Measurements from ENCODE around the gene CAMK4.
"Not testable (repeated sequence)": the region's sequence is repeated elsewhere in the genome, so short reads cannot be mapped to it uniquely, and the experiment has no call there.

Gene CAMK4

DNA sequence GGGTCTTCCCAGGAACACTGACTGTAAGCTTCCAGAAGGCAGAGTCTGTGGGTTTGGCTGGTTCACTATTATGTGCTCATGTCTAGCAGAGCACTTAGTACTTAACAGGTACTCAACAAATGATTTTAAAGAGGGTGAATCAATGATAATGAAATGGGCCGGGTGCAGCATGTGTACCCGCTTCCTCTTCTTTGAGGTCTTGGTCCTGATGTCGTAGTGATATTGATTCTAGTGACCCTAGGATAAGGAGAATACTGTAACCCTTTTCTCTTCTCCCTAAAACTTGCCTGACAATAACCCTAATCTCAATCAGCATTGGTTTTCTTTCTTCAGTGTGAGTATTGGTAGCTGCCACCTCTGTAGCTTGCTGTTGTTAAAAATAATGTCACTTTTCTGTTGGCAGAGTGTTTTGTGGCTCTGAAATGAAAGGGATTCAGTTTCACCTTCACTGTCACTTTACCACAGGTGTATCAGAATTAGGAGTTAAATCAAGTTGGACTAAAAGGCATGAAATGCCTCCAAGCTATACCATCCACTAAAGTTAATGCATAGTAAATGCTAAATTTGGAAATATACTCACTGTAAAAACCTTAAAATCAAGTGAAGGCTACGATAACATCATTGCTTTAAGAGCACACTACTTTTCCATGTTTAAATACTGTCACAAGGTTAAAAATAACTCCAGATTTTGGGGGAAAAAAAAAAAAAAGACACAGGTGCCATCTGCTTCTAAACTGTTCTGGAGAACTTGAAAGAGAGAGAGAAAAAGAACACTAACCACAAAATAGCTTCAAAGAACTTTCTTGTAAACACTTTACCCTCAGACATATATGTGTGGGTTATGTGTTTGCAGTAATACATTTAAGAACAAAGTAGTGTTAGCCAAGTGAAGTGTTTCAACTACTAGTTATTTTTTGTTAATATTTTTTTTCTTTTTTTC lies 6.0 kb downstream of the CAMK4 start:
- peak; percentile 15 for FAIRE-seq

DNA sequence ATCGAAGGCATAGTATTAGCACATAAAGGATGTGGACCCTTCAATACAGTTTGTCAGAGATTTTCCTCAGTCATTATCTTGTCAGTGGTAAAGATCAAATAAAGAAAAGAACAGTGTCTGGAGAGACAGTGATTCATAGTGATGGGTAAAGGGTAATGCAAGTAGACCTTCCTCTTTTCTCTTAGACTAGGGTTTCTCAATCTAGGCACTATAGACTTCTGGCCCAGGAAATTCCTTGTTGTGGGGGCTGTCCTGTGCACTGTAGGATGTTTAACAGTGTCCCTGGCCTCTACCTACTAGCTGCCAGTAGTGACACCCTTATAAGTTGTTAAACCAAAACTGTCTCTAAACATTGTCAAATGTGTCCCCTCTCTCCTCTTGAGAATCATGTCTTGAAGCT lies 6.9 kb downstream of the CAMK4 start:
- FAIRE-seq, result no peak

DNA sequence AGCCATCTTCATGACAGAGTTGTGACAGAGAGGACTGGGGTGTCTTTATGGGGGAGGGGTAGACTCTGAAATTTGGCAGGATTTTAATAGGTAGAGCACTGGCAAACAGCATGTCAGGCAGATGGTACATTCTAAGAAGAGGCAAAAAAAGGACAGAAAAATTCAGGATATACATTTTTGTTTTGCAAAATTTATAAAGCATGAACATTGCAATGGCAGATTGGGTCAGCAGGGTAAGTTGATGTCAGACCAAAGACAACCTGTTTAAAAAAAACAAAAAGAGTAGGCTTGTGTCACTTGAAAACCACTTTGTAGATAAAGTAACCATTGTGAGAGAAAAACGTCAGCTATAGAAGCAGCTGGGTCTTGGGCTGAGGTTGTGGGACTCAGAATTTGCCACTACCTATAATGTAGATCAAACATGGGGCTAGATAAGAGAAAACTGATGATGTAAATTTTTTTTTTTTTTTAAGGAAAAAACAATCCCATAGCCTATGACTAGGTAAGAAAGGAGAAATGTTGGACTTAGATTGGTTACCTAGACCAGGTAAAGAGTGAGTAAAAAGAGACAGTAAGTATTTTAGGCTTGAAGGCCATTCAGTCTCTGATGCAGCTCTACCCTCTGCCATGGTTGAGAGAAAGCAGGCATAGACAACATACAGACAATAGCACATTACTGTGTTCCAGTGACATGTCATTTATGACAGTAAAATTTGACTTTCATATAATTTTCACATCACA lies 8.3 kb downstream of the CAMK4 start:
- no peak for FAIRE-seq

DNA sequence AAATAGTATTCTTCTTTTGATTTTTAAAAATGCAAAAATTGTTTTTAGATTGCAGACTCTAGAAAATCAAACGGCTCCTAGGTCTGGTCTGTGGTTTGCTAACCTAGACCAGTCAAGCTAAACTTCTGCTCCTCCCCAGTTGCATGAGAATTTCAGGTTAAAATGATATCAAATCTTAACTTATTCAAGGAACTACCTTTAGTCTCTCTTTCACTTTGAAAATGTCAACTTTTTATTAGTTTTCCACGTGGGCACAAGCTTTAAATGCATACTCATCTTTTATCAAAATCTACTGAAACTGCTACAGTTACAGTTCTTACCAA lies 8.8 kb downstream of the CAMK4 start:
- FAIRE-seq, result no peak

DNA sequence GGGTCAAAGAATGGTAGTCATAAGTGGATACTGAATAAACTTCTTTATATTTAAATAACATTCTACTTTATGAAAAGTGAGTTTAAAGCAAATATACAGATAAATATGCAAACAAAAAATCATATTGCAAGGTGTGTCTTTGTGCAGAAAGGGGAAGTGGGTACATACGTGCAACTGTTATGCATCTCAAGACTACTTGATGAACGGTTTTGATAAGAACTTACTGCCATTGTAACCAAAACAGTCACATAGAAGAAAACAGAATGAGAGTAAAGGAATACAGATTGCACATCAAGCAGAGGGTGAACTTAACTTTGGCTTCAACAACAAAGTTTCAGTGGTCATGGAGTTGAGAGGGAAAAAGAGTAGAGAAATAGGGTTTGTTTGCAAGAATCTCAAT lies 9.9 kb downstream of the CAMK4 start:
- FAIRE-seq, result no peak

DNA sequence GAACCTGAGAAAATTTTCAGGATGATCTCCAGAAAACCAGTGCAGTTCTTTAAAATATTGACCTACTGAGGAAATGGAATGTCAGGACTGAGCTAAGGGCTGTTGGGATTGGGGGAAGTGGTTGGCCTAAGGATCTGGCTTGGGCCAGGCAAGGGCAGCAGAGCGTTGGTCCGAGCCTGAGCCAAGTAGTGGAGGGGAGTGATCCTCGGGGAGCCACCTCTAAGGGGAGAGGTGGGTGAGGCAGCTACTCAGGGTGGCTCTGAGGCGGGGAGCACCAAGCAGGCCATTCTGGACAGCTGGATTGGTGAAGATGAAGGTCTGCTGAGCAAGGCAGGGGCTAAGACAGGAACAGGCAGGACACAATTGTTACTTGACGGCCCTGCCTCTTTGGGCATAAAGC lies 11.5 kb downstream of the CAMK4 start:
- FAIRE-seq, result no peak

DNA sequence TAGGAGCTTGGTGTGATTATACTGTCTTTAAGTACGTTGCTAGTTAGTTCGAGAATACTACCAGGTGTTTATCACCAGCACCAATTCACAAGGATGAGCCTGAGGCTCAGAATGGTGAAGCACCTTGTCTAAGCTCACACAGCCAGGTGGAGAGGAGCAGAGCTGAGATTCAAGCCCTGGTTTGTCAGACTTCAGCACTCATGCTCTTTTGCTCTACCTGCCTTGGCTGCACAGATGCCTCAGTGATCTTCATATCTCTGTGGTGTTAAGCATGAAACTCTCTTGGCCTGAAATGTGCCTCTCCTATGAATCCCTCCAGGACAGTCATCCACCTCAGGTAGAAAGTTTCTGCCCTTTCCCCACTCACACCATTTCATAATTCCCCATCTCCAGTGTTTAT lies 12.2 kb downstream of the CAMK4 start:
- no peak for FAIRE-seq

DNA sequence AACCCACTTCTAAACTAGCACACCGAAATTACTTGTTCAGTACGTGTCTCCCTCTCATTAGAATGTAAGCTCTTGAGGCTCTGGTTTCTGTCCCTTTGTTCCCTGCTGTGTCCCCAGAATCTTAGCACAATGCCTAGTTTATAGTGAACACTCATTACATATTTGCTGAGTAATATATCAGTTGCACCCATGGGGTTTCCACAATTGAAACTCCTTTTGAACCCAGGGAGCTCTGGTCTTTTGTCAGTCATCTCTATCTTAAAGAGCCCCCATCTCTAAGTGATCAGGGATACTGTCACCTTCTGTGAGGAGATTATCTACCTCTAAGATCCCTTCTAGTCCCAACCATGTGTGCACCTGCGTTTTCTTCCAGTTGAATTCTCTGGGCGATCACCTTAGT lies 12.8 kb downstream of the CAMK4 start:
- no peak for FAIRE-seq

DNA sequence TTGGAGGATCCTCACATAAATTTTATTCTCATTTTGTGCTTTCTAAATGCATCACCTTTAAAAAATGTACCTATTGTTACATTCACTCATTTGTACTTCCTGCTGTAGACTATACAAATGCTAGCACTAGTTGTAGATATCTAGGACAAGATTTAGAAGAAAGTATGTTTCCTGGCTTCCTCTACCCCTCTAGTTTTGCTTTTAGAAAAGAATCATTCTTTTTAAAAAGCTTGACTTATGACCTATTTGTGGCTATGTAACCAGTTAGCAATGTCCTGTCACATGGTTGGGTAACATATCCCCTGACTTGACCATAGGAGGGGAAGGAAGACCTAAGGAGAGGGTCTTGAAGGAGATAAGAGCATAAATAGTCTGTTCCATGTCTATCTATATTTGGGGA lies 13.3 kb downstream of the CAMK4 start:
- no peak for FAIRE-seq

DNA sequence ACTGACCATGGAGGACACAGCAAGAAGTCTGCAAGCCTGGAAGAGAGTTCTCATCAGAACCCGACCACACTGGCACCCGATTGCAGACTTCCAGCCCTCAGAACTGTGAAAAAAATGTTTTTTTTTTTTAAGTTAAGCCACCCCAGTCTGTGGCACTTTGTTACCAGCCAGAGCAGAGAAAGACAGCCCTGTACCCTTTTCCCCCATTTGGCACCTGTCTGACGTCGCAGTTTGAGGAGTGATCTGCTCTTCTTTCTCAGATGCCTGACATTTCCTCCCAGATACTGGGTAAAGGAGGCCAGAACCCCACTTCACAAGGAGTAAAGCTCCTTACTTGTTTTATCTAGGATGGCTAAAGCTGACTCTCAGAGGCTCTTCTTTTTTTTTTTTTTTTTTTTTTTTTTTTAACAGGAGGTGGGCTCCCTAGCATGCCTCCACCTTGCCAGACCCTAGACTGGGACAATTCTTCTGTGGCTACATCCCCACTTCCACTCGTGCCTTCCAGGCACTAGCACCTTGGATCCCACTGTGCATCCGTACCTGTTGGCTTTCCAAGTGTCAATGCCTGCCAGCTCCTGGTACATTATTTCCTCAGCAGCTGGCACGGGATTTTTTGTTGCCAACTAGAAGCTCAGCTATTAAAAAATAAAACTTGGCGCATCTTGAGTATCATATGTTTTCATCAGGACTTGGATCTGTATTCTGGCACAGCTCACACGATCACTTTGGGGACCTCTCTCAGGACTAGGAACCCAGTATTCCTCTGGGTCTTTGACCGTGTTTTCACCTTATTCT lies 14.4 kb downstream of the CAMK4 start:
- no peak for FAIRE-seq

DNA sequence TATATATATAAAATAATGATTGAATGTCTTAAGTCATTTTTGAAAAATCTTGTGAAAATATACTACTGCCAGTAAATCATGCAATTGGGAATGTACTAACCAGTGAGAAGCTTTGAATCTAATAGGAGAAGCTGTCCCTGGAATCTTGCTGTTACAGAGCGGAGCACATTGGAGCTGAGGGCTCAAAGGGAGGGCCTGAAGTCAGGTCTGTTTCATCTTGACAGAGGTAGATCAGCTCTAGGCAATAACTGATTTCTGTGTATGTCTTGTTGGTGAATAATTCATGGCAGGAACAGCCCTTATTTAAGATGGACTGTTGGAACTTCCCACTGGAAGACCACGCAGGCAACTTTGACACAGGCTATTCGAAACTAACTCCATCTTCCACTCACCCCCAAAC lies 17.5 kb downstream of the CAMK4 start:
- no peak for FAIRE-seq

DNA sequence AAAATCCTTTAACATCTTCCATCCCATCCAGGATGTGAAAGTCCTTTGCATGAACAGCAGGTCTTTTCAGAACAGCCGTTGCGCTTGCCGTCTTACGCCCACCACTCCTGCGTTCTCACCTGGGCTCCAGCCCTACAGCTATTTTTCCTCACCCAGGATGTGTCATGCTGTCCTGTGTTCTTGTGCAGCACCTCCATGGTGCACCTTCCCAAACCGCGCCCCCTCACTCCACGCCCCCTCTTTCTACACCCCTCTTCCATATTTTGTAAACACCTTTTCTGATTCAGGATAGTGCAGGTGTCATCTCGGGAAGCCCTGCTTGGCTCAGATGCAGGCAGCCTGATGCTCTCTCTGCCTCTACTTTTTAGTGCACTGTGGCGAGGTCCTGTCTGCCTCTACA lies 18.4 kb downstream of the CAMK4 start:
- FAIRE-seq, result no peak

DNA sequence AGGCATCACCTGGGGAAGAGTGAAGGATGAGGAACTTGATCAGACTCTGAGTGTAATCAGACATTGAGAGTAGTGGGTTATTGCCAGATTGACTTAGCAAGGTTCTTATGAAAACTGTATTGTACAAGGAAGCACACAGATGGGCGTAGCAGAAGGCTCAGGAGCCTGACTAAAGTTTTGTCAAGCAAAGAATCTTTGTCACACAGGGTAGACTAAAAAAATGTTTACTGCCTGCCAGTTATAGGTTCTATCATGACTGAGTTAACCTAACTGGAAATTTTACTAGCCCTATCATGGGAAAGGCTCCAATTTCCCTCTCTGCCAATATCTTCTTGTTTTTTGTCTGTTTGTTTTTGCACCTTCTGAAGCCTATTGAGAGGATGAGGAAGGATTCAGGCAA lies 19.1 kb downstream of the CAMK4 start:
- FAIRE-seq, result no peak

DNA sequence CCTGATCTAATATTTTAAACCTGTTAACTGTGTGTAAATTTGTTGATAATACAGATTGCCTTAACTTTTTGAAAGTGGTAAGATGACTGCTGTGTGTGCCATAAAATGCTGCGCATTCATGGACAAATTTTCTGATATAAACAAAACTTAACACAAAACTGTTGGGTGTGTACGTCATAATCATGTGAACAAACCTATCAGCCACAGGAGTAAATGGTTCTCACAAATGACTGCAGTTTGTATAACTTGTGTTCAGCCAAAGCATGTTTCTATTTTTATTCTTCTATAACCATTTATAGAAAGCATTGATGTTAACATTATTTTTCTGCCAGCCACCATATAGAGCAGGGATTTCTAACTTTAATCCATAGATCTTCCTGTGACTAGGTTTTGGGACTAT lies 21.5 kb downstream of the CAMK4 start:
- no peak for FAIRE-seq

DNA sequence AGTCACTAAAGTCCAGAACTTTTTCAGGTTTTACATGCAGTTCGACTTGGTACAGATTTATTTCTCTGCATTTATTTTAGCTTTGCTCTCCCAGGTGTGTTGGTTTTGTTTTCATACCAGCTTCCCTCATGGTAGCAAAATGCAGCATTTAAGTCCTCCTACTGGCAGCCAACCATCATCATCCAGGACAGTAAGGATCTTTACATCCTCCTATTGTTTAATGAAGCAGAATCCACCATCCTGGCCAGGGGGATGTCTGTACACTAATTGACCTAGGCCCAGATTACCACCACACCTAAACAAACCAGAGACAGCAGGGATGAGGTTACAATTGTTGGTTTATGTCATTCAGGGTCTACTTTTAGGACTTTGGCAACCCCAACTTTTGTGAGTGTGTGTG lies 22.3 kb downstream of the CAMK4 start:
- FAIRE-seq, result no peak

DNA sequence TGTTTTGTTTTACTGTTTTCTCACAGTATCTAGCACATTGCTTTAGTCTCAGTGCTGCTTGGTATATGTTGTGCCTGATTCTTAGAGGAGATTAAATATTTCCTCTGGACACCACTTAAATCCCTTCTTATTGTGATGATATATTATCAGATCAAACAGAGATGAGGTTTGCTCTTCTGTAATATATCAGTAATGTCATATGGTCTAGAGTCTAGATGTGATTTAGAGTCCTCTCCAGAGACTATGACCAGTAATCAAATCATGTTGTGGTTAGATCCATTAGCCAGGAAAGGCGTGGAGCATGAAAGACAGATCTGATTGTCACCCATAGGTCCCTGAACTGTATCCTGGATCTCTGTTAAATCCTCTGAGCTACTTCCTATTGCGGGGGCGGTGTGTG lies 24.4 kb downstream of the CAMK4 start:
- no peak for FAIRE-seq

DNA sequence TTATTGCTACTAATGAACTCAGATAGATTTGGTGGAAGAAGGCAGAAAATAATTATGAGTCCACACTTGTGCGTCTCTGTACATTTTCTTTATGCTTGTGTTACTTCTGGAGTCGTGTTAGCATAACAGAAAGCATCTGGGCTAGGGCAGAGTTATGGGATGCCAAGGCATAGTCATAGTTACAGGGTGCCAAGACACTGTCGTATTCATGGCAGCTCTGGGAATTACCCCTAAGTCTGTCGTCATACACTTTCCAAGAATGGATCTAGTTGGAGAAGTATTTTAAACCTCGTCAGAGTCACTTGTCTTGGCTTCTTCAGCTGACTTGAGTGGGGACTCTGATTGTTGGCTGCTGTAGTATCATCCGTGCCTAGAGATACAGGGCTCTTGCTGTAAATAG lies 27.7 kb downstream of the CAMK4 start:
- no peak for FAIRE-seq

DNA sequence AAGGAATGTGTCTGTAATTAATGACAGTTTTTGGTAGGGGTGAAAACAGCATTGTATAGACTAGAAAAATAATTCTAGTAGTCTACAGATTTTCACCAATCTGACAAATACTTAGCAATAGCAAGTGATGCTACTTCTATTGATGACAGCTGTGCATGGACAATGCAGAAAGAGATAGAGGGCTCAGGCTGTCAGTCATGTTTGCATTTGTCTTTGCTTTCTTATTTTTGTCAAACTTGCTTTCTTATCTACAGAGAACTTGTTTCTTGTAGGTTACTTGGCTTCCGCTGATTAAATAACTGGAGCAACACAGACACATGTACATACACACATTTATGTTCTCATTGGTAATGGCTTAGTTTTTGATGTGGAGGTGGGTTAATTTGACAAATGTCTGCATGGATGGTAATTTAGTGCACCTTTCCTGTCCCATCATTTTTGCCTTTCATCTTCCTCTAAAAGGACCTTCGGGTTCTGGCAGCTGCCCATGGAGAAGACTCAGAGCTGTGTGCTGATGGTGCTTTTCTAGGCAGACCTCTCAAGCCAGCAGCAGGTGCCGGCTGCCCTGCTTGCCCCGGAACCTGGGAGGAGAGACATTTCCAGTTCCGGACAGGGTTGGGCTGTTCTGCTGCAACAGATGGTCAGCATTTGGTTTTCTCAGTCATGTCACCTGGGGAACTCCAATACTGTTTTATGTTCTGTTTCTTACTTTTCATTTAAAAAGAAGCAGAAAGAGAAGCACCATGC lies 28.8 kb downstream of the CAMK4 start:
- no peak for FAIRE-seq

DNA sequence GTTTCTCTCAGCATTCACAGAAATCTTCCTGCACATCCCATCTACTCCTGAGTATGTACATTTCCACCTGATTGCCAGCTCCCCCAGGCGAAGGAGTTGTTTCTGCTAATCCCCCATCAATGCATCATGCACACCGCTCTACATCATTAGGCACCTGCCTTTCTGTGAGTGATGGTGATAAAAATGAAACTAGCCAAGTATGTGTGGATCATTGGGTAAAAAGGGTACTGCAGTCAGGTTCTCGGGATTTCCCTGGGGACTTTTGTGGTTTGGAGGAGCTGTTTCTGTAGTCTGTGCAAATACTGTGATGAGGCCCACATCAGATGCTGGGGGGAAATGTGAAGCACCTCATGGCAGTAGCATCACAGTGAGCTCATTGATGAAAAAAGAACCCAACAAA lies 30.4 kb downstream of the CAMK4 start:
- FAIRE-seq, result no peak

DNA sequence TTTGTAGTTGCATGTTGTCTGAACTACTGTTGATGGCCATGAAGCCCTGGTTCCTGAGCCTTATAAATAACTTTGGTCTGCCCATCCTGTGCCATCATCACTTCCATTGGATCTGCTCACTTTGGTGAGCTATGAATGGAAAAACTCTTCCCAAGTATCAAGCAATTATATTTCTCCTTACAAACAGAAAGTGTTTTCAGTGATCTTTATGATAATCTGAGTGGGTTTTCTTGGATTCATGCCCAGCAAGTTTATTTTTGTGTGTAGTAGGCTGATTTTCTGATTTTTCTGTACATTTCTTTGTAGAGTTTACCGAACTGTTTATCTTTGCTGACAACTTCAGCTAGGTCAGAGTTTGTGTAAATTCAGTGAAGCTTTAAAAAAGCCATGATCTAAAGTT lies 31.0 kb downstream of the CAMK4 start:
- FAIRE-seq, result no peak

DNA sequence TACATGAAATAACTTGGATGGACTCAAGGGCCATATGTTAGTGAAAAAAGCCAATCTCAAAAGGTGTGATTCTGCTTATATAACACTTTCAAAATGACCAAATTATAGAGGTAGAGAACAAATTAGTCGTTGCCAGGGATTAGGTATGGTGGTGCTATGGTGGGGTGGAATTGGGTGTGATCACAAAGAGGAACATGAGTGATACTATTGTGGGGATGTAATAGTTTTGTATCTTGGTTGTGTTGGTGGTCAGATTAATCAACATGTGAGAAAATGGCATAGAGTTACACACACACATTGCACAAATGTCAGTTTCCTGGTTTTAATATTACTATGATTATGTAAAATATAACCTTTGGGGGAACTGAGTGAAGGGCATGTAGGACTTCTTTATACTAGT lies 31.9 kb downstream of the CAMK4 start:
- no peak for FAIRE-seq

DNA sequence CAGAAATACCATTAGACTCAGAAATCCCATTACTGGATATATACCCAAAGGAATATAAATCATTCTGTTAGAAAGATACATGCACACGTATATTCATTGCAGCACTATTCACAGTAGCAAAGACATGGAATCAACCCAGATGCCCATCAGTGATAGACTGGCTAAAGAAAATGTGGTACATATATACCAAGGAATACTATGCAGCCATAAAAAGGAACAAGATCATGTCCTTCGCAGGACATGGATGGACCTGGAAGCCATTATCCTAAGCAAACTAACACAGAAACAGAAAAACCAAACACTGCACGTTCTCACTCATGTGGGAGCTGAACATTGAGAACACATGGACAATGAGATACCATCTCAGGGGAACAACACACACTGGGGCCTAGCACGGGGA lies 33.4 kb downstream of the CAMK4 start:
- FAIRE-seq, result not testable (repeated sequence)

DNA sequence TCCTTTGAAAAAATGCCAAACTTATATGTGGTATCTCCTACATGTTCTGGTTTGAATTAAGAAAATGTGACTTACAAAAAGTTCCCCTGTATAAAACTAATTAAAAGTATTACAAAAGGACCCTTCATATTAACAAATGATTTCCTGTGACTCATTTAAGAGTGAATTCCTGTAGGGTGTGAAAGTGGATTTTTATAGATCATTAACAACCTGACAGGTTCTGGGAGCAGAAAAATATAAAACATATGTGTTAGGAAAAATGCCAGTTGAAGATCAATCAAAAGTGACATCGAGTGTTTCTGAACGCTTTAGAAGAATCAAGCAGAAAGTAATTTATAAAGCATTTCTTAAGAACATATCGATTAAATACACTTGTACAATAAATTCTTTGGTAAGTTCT lies 35.5 kb downstream of the CAMK4 start:
- peak; percentile 39 for FAIRE-seq
